Spleen (tissue), 11 donors: Measurements from ENCODE around the gene PRR5L. TPM values are rescaled to one million over a fixed set of nuclear protein-coding genes. Genes with fewer than 3 reads are reported as not detected.

Source experiments
- DNase-seq: peaks from one replicate; pipeline ENCODE4 v3.0.0-alpha.2; 2020
- H3K27ac ChIP-seq, 8 donors: fragments of 200-600 bp; sonication (generic) in 7 of 8; 1 replicate in 4 of 8; 2 replicates in 4 of 8; pipeline versions ENCODE4 v1.5.0 to v1.8.0; 2016 to 2021; ENCODE audit warnings: inconsistent platforms in 4 of 8, mild to moderate bottlenecking in 4 of 8, moderate library complexity in 1 of 8
- H3K27me3 ChIP-seq, 7 donors: fragments of 200-600 bp; sonication (generic) in 6 of 7; replicated peaks in 1 of 7; 1 replicate in 4 of 7; 2 replicates in 3 of 7; pipeline versions ENCODE4 v1.5.0 to v1.8.0; 2016 to 2021; ENCODE audit warnings: inconsistent platforms in 3 of 7, mild to moderate bottlenecking in 1 of 7
- H3K36me3 ChIP-seq, 6 donors: fragments of 200-600 bp; sonication (generic) in 5 of 6; 1 replicate in 4 of 6; 2 replicates in 2 of 6; pipeline versions ENCODE4 v1.5.0 to v1.8.0; 2016 to 2021; ENCODE audit warnings: inconsistent platforms in 2 of 6
- H3K4me1 ChIP-seq, 6 donors: fragments of 200-600 bp; sonication (generic) in 5 of 6; 1 replicate in 3 of 6; 2 replicates in 3 of 6; pipeline versions ENCODE4 v1.5.0 to v1.8.0; 2016 to 2021; ENCODE audit warnings: inconsistent platforms in 3 of 6
- H3K4me3 ChIP-seq, 8 donors: fragments of 200-600 bp; sonication (generic) in 7 of 8; 1 replicate in 4 of 8; 2 replicates in 4 of 8; pipeline versions ENCODE4 v1.5.0 to v1.8.0; 2016 to 2021; ENCODE audit warnings: inconsistent platforms in 4 of 8, mild to moderate bottlenecking in 4 of 8, moderate library complexity in 2 of 8
- H3K9me3 ChIP-seq, 8 donors: fragments of 200-600 bp; sonication (generic) in 7 of 8; 1 replicate in 4 of 8; 2 replicates in 4 of 8; pipeline versions ENCODE4 v1.5.0 to v1.8.0; 2016 to 2021; ENCODE audit warnings: inconsistent platforms in 4 of 8
- CTCF ChIP-seq, 11 experiments: fragments of 200-600 bp in 7 of 11; fragments of 450-650 bp in 4 of 11; sonication (generic) in 4 of 11; IDR thresholded peaks in 8 of 11; conservative IDR thresholded peaks in 3 of 11; 1 replicate in 7 of 11; 2 replicates in 4 of 11; pipeline versions ENCODE4 v1.4.0 to v1.8.0; 2016 to 2021; ENCODE audit warnings: antibody characterized with exemption in 11 of 11, inconsistent platforms in 4 of 11, mild to moderate bottlenecking in 1 of 11
- POLR2A ChIP-seq, 3 donors: fragments of 450-650 bp; IDR thresholded peaks; one replicate each; pipeline ENCODE4 v1.5.1; 2017; ENCODE audit warnings: antibody characterized with exemption in 3 of 3, mild to moderate bottlenecking in 1 of 3
- POLR2AphosphoS5 ChIP-seq, 3 donors: sonication (generic); formaldehyde crosslinking; IDR thresholded peaks; one replicate each; pipeline ENCODE4 v1.5.1; 2017; ENCODE audit warnings: antibody characterized with exemption in 3 of 3
- WGBS, 5 donors: extraction: QIAGEN DNeasy Blood & Tissue Kit in 3 of 5; methylation state at CpG; one replicate each; pipeline versions ENCODE4 v1.1.5 to v1.1.7; 2013 to 2018; 5-methylcytosine and 5-hydroxymethylcytosine counted together
- intact Hi-C: fragments of 100-400 bp; cut with DNase I; formaldehyde crosslinking; loops from one replicate; pipeline ENCODE4 v1.15.0; 2023; ENCODE audit warnings: low total_unique reads
- polyA plus RNA-seq, 3 donors: library from polyadenylated mRNA; stranded (reverse); fragments of 200-250 nt; gene quantifications; one replicate each; pipeline ENCODE4 v1.2.1, GENCODE V29; 2013
- total RNA-seq, 7 donors: library from RNA; depleted of rRNA in 3 of 7; stranded (reverse); fragments of >200 nt in 3 of 7; fragmentation: NEBNext Ultra II Directional in 4 of 7; extraction: Animal tissue kit (Norgen Biotek cat#: 25700) in 4 of 7; gene quantifications; one replicate each; pipeline versions ENCODE4 v1.1.0 to v1.2.1, GENCODE V29; 2016 to 2021
- donor health status: healthy with polysubstance abuse.
- donor health status: DM: no; HTN: no; CAD: no; lungs with moderate emphysema.
- donor health status: DM: no; HTN: no; CAD: no.
- donor health status: Bipolar disorder and iron deficiency.
- donor health status: healthy.
- donor health status: DM: no; HTN: no; CAD: no.
- donor health status: DM: yes; HTN: yes; CAD: no.

Gene PRR5L
- total and polyA plus RNA-seq, 10 donors = 10.7 to 330 (median 140) TPM

DNA sequence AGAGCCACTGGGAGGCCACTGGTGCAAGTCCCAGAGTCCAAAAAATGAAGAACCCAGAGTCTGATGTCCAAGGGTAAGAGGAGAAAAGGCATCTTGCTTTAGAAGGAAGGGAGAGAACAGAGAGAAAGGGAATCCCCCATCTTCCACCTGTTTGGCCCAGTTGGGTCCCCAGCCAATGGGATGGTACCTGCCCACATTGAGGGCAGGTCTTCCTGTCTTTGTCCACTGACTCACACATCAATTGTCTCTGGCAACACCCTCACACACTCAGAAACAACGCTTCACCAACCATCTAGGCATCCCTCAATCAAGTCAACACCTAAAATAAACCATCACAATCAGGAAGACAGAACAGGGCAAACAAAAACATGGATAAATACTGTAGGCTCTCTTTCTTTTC is 13.2 kb upstream of the PRR5L start:
- intact Hi-C loops = no loop called here
- H3K4me3 ChIP-seq = no peak overlapping the region
- H3K36me3 ChIP-seq = peaks cover 0 to 38% (median 23%) of the 10 kb centered on the region in 6 donors
- no peak overlapping the region for H3K27ac ChIP-seq
- DNase-seq = no peak
- WGBS, 5 donors = 76 to 86% (median 83%) methylated on average over 1 of the region's 1 CpG
- H3K27me3 ChIP-seq = no peaks in the 10 kb centered on the region
- TF ChIP-seq POLR2AphosphoS5 (IDR thresholded peaks at IDR 0.05) (no peak), POLR2A (IDR thresholded peaks at IDR 0.05) (no peak), CTCF (IDR thresholded peaks at IDR 0.05 in 8 of 11, conservative IDR thresholded peaks at IDR 0.05 in 3 of 11) (no peak)
- H3K9me3 ChIP-seq = peaks cover 0 to 23% (median 14%) of the 10 kb centered on the region in 8 donors
- H3K4me1 ChIP-seq = peaks cover 0 to 60% (median 19%) of the 10 kb centered on the region in 6 donors

- Histone ChIP-seq H3K4me3 (peak overlapping the region; percentile 59 to 94 (median 82)), H3K36me3 (no peaks in the 10 kb centered on the region), H3K9me3 (no peaks in the 10 kb centered on the region), H3K27me3 (no peaks in the 10 kb centered on the region), H3K27ac (peak overlapping the region; percentile 11 to 84 (median 68)), H3K4me1 (peaks cover 8 to 64% (median 37%) of the 10 kb centered on the region in 6 donors)
- WGBS, 5 donors = 39 to 44% (median 40%) methylated on average over 31 of the region's 31 CpGs
- intact Hi-C loops = no loop called here
- no peak for DNase-seq
- TF ChIP-seq POLR2AphosphoS5 (IDR thresholded peaks at IDR 0.05) (no peak), POLR2A (IDR thresholded peaks at IDR 0.05) (no peak), CTCF (IDR thresholded peaks at IDR 0.05 in 8 of 11, conservative IDR thresholded peaks at IDR 0.05 in 3 of 11) (no peak)
Measured at GRCh38 chr11:36288442-36289225, 7.5 kb upstream of the PRR5L start.

DNA sequence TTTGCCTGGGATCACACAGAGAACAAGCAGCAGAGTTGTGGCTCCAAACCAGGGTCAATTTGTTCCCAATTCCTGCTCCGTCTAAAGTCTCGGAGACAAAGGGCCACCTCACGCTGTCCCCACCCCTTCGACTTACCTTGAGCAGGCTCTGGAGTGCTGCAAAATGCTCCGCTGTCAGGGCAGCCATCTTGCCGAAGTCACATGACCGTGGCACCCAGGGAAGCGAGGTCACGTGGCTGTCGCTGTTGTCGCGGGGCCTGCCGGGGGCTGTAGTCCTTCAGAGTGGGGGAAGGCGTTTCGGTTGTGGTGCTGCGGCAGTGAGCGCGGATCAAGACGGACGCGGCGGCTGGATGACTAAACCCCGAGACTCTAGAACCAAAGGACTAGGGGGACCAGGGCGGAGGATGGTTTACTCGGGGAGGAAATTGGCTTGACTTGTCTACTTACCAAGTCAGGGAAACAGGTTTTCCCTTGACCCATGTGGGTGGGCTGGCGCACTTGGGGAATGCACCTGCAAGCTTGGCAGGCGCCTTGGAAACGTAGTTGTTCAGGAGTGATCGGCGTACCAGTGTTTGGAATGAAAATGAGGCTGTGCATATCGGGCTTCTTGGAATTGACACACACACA is 6.7 kb upstream of the PRR5L start, which contains the start of gene COMMD9:
Gene COMMD9 (minus strand): TSS at position 199 of the 627 bp plus-strand sequence. CDS start 12 bp downstream, at position 187.
- no peaks in the 10 kb centered on the region for H3K27me3 ChIP-seq
- peak within 1 kb of the TSS; percentile 11 to 84 (median 68) for H3K27ac ChIP-seq
- TF ChIP-seq CTCF (IDR thresholded peaks at IDR 0.05 in 8 of 11, conservative IDR thresholded peaks at IDR 0.05 in 3 of 11) (peak in 2 of 11 experiments; percentile 14 to 22), POLR2AphosphoS5 (IDR thresholded peaks at IDR 0.05) (peak; percentile 96 to 98 (median 97)), POLR2A (IDR thresholded peaks at IDR 0.05) (peak in 2 of 3 donors; percentile 25)
- H3K9me3 ChIP-seq = no peaks in the 10 kb centered on the region
- peak within 1 kb of the TSS; percentile 59 to 94 (median 82) for H3K4me3 ChIP-seq
- no peaks in the 10 kb centered on the region for H3K36me3 ChIP-seq
- intact Hi-C loops = no loop called here
- WGBS, 5 donors = 1 to 2% (median 1%) methylated on average over 25 to 31 of the region's 31 CpGs
- H3K4me1 ChIP-seq = peaks cover 8 to 57% (median 37%) of the 10 kb centered on the region in 6 donors
- DNase-seq = peak; percentile 99

GRCh38 chr11:36292311-36292722 is 3.8 kb upstream of the PRR5L start:
- intact Hi-C loops = loop anchor here (5.0 to 10.0 kb wide), 3 partner anchors 185 to 382 kb away; no protein-coding TSS in a partner anchor
- H3K27me3 ChIP-seq = no peaks in the 10 kb centered on the region
- peak; percentile 15 to 80 (median 63) for TF ChIP-seq CTCF (IDR thresholded peaks at IDR 0.05 in 8 of 11, conservative IDR thresholded peaks at IDR 0.05 in 3 of 11)
- TF ChIP-seq POLR2AphosphoS5 (IDR thresholded peaks at IDR 0.05) = no peak
- 21 to 33% (median 30%) methylated on average over 4 of the region's 4 CpGs for WGBS, 5 donors
- H3K36me3 ChIP-seq = no peaks in the 10 kb centered on the region
- no peak overlapping the region for H3K27ac ChIP-seq
- DNase-seq = no peak
- peaks cover 8 to 43% (median 31%) of the 10 kb centered on the region in 6 donors for H3K4me1 ChIP-seq
- H3K4me3 ChIP-seq = no peak overlapping the region
- H3K9me3 ChIP-seq = no peaks in the 10 kb centered on the region
